Nephron (organoid): Measurements from ENCODE around the gene CCSAP.

Source experiments
- H3K27ac Mint-ChIP-seq, 3 experiments: 2 replicates each; pipeline ENCODE4 v1.8.0; 2020; ENCODE audit warnings: mixed read lengths in 3 of 3, mild to moderate bottlenecking in 2 of 3, moderate library complexity in 1 of 3
- H3K27me3 Mint-ChIP-seq: 2 replicates; pipeline ENCODE4 v1.8.0; 2021; ENCODE audit warnings: low read depth, mild to moderate bottlenecking, moderate library complexity, mixed read lengths
- H3K36me3 Mint-ChIP-seq: 2 replicates; pipeline ENCODE4 v1.8.0; 2020; ENCODE audit warnings: low read depth, mixed read lengths
- H3K4me1 Mint-ChIP-seq: 2 replicates; pipeline ENCODE4 v1.8.0; 2020; ENCODE audit warnings: mixed read lengths
- H3K4me3 Mint-ChIP-seq, 3 experiments: 2 replicates each; pipeline ENCODE4 v1.8.0; 2020; ENCODE audit warnings: mild to moderate bottlenecking in 3 of 3, mixed read lengths in 3 of 3, moderate library complexity in 2 of 3
- H3K9me3 Mint-ChIP-seq: 2 replicates; pipeline ENCODE4 v1.8.0; 2020; ENCODE audit warnings: mixed read lengths
- TF ChIP-seq, protein P1 (sequence below), 3 experiments: fragments of 200-600 bp; sonication (generic); IDR thresholded peaks; one replicate each; pipeline ENCODE4 v1.5.0; 2021; ENCODE audit warnings: antibody characterized with exemption in 3 of 3; ENCODE audit not compliant: unreplicated experiment in 3 of 3

CCSAP gene

GRCh38 chr1:229372251-229372650, 29.4 kb upstream of the CCSAP start:
- H3K4me1 Mint-ChIP-seq, result peaks cover 16% of the 10 kb centered on the region
- TF ChIP-seq, protein P1, sequence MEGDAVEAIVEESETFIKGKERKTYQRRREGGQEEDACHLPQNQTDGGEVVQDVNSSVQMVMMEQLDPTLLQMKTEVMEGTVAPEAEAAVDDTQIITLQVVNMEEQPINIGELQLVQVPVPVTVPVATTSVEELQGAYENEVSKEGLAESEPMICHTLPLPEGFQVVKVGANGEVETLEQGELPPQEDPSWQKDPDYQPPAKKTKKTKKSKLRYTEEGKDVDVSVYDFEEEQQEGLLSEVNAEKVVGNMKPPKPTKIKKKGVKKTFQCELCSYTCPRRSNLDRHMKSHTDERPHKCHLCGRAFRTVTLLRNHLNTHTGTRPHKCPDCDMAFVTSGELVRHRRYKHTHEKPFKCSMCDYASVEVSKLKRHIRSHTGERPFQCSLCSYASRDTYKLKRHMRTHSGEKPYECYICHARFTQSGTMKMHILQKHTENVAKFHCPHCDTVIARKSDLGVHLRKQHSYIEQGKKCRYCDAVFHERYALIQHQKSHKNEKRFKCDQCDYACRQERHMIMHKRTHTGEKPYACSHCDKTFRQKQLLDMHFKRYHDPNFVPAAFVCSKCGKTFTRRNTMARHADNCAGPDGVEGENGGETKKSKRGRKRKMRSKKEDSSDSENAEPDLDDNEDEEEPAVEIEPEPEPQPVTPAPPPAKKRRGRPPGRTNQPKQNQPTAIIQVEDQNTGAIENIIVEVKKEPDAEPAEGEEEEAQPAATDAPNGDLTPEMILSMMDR (IDR thresholded peaks at IDR 0.05; ENCODE audit: unreplicated experiment in 3 of 3), result no peak
- peaks cover 28% of the 10 kb centered on the region for H3K27me3 Mint-ChIP-seq

GRCh38 chr1:229371624-229372023, 28.8 kb upstream of the CCSAP start:
- no peak overlapping the region for H3K4me3 Mint-ChIP-seq
- TF ChIP-seq, protein P1 (IDR thresholded peaks at IDR 0.05; ENCODE audit: unreplicated experiment in 3 of 3), result no peak
- H3K27ac Mint-ChIP-seq, result no peak overlapping the region
- peaks cover 16% of the 10 kb centered on the region for H3K4me1 Mint-ChIP-seq
- H3K9me3 Mint-ChIP-seq, result no peaks in the 10 kb centered on the region
- peaks cover 22% of the 10 kb centered on the region for H3K27me3 Mint-ChIP-seq
- H3K36me3 Mint-ChIP-seq, result no peaks in the 10 kb centered on the region

More at GRCh38 chr1:229372251-229372650, 29.4 kb upstream of the CCSAP start:
- Mint-ChIP-seq H3K9me3 (no peaks in the 10 kb centered on the region), H3K36me3 (no peaks in the 10 kb centered on the region), H3K27ac (no peak overlapping the region), H3K4me3 (no peak overlapping the region)

DNA sequence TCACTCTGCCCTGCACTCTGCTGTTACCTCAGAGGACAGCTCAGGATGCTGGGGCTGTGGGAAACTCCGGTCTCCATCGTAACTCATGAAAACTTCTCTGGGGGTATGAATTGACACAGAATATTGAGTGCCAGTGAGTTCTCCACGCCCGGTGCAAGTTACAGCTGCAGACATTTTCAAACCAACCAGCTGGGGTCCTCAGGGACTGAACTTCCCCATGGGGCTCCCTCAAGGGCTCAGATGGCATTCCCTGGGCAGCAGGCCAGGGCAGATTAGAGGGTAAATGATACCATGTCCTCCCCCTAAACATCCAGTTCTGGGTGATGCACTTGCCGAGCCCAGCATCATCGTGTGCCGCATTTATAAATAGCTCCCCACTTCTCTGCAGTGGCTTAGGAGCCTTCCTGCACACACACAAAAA, 27.8 kb upstream of the CCSAP start:
- Mint-ChIP-seq H3K9me3 (peaks cover 2% of the 10 kb centered on the region), H3K36me3 (no peaks in the 10 kb centered on the region), H3K27me3 (peaks cover 20% of the 10 kb centered on the region), H3K27ac (no peak overlapping the region), H3K4me3 (peak overlapping the region in 1 of 3 experiments; percentile 1), H3K4me1 (peaks cover 16% of the 10 kb centered on the region)
- TF ChIP-seq, protein P1 (IDR thresholded peaks at IDR 0.05; ENCODE audit: unreplicated experiment in 3 of 3), result no peak

- no peak overlapping the region for H3K27ac Mint-ChIP-seq
- no peak overlapping the region for H3K4me3 Mint-ChIP-seq
- H3K9me3 Mint-ChIP-seq, result peaks cover 2% of the 10 kb centered on the region
- H3K36me3 Mint-ChIP-seq, result no peaks in the 10 kb centered on the region
- peaks cover 16% of the 10 kb centered on the region for H3K4me1 Mint-ChIP-seq
- H3K27me3 Mint-ChIP-seq, result peaks cover 30% of the 10 kb centered on the region
- TF ChIP-seq, protein P1 (IDR thresholded peaks at IDR 0.05; ENCODE audit: unreplicated experiment in 3 of 3), result no peak
Measured at GRCh38 chr1:229368347-229368746, 25.5 kb upstream of the CCSAP start.

DNA sequence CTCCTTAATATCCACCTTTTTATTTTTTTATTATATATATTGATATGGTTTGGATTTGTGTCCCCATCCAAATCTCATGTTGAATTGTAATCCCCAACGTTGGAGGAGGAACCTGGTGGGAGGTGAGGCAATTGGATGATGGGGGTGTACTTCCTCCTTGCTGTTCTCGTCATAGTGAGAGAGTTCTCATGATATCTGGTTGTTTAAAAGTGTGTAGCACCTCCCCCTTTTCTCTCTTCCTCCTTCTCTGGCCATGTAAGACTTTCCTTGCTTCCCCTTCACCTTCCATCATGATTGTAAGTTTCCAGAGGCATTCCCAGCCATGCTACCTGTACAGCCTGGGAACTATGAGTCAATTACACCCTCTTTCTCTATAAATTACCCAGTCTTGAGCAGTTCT, 22.7 kb upstream of the CCSAP start:
- Mint-ChIP-seq H3K9me3 (peaks cover 2% of the 10 kb centered on the region), H3K4me3 (no peak overlapping the region), H3K27ac (no peak overlapping the region), H3K27me3 (peaks cover 27% of the 10 kb centered on the region), H3K36me3 (no peaks in the 10 kb centered on the region), H3K4me1 (peaks cover 10% of the 10 kb centered on the region)
- TF ChIP-seq, protein P1 (IDR thresholded peaks at IDR 0.05; ENCODE audit: unreplicated experiment in 3 of 3), result no peak

DNA sequence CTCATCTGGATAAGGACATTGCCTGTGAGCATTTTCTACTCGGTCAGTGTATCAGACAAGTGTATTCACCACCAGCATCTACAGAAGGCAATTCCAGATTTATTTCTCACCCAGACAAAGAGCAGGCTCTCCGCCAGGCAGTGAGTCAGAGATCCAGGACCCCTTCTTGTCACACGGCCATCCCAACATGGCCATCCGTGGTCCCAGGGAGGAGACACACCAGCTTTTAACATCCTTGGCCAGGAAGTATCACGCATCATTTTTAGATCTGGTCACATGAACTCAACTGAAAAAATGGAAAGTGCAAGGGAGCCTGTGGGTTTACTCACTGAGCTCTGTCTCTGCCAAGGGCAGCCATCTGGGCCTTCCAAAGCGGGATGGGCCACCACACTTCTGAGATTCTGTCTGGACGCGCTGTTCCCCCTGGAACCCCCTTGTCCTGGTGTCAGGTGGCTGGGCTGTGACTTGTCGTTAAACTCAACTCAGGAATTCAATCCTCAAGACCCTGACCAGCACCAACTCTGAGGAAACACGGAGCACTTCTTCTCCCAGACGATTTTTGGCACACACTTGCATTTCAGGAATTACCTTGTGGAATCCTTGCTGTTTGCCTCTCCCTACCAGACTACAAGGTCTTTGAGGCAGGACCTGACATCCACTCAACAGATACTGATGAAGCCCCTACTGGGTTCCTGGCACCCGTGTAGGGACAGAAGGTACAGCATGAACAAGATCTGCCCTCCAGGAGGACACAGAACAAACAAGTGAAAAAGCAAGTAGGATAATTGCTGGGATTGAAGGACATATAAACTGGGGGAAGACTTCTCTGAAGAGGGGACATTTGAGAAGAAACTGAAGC, 21.6 kb upstream of the CCSAP start:
- peaks cover 30% of the 10 kb centered on the region for H3K27me3 Mint-ChIP-seq
- H3K27ac Mint-ChIP-seq, result no peak overlapping the region
- peaks cover 2% of the 10 kb centered on the region for H3K9me3 Mint-ChIP-seq
- H3K4me3 Mint-ChIP-seq, result no peak overlapping the region
- TF ChIP-seq, protein P1 (IDR thresholded peaks at IDR 0.05; ENCODE audit: unreplicated experiment in 3 of 3), result no peak
- H3K4me1 Mint-ChIP-seq, result peaks cover 5% of the 10 kb centered on the region
- H3K36me3 Mint-ChIP-seq, result no peaks in the 10 kb centered on the region
